Measurements from ENCODE around the gene SPATA16. TPM values are rescaled to one million over a fixed set of nuclear protein-coding genes. Genes with fewer than 3 reads are reported as not detected.

SPATA16 gene
- total and polyA plus RNA-seq, 2 of the 13 experiments (the other 11 are each of a cell fraction or from before 2014, with no cell fraction given), result not detected

- in situ Hi-C loops (cut with HindIII; ENCODE audit: extremely low pct_ligation_motif_present, low pct_unique_long_range_greater_than_20kb), result no loop called here
- intact Hi-C loops (cut with micrococcal nuclease; ENCODE audit: unreplicated experiment), result no loop called here
- WGBS (ENCODE audit: low lambda C conversion rate), result 3% methylated on average over 2 of the region's 2 CpGs
- no peaks in the 10 kb centered on the region; a peak in 1 of 5 replicates for H3K27me3 ChIP-seq (ENCODE audit: control insufficient read depth in 1 of 2, insufficient read depth in 2 of 2, low read length in 2 of 2)
- TF ChIP-seq HMG20A (CRISPR knock-in tag; IDR thresholded peaks at IDR 0.05; ENCODE audit: borderline replicate concordance), result no peak
- no peak for TF ChIP-seq ZUFSP (CRISPR knock-in tag; IDR thresholded peaks at IDR 0.05; ENCODE audit: borderline replicate concordance)
- TF ChIP-seq NFIB (CRISPR knock-in tag; IDR thresholded peaks at IDR 0.05; ENCODE audit: borderline replicate concordance), result no peak
- no peak for TF ChIP-seq ISL2 (CRISPR knock-in tag; IDR thresholded peaks at IDR 0.05)
- TF ChIP-seq ZNF567 (CRISPR knock-in tag; IDR thresholded peaks at IDR 0.05; ENCODE audit: borderline replicate concordance), result no peak
- no peak for TF ChIP-seq MIER2 (CRISPR knock-in tag; IDR thresholded peaks at IDR 0.05)
- TF ChIP-seq SETDB1 (CRISPR knock-in tag; IDR thresholded peaks at IDR 0.05; ENCODE audit: borderline replicate concordance), result no peak
- DNase-seq (ENCODE audit: low spot score), result no peak
- ChIA-PET CTCF (ENCODE audit: low intra/inter-chr PET ratio, low total read pairs) (no interaction called here), POLR2A (no interaction called here)
- no peak for FAIRE-seq
- H3K27ac ChIP-seq (ENCODE audit: extremely low read length, insufficient read depth, low read length), result no peak overlapping the region
- H3K4me2 ChIP-seq (ENCODE audit: low read depth, low read length), result no peak overlapping the region
- H3K9me3 ChIP-seq (ENCODE audit: low read length), result no peaks in the 10 kb centered on the region
- H3K36me3 ChIP-seq (replicated peaks in 1 of 2; ENCODE audit: control insufficient read depth in 1 of 2, insufficient read depth in 2 of 2, low read length in 2 of 2), result no peaks in the 10 kb centered on the region
- no peak for ATAC-seq
- no peak overlapping the region for H3K9ac ChIP-seq (ENCODE audit: insufficient read depth, low read depth, low read length)
- H2AFZ ChIP-seq (ENCODE audit: low read length), result no peak overlapping the region
- no peaks in the 10 kb centered on the region for H3K4me1 ChIP-seq (ENCODE audit: insufficient read depth, low read length)
- H4K20me1 ChIP-seq (ENCODE audit: insufficient read depth, low read length), result no peaks in the 10 kb centered on the region
- no peaks in the 10 kb centered on the region for H3K79me2 ChIP-seq (ENCODE audit: insufficient read depth, low read length)
- no peak overlapping the region for H3K4me3 ChIP-seq (replicated peaks in 1 of 3; ENCODE audit: insufficient read depth in 1 of 3, low read depth in 2 of 3, low read length in 3 of 3)
- BruUV-seq (replicated peaks), result no TSS peak
Observed at GRCh38 chr3:172859041-172859440, 282.0 kb downstream of the SPATA16 start.
